Retina (tissue), 1 donor: ENCODE measurements around the gene ANKRD36C.
A peak's percentile ranks its signal among the peaks of the same experiment; 100 is the strongest.
"Not testable (repeated sequence)": the region's sequence is repeated elsewhere in the genome, so short reads cannot be mapped to it uniquely, and the experiment has no call there.

Source experiments
- DNase-seq: peaks from one replicate; pipeline ENCODE4 v3.0.0-alpha.2; 2016

Gene ANKRD36C

DNA sequence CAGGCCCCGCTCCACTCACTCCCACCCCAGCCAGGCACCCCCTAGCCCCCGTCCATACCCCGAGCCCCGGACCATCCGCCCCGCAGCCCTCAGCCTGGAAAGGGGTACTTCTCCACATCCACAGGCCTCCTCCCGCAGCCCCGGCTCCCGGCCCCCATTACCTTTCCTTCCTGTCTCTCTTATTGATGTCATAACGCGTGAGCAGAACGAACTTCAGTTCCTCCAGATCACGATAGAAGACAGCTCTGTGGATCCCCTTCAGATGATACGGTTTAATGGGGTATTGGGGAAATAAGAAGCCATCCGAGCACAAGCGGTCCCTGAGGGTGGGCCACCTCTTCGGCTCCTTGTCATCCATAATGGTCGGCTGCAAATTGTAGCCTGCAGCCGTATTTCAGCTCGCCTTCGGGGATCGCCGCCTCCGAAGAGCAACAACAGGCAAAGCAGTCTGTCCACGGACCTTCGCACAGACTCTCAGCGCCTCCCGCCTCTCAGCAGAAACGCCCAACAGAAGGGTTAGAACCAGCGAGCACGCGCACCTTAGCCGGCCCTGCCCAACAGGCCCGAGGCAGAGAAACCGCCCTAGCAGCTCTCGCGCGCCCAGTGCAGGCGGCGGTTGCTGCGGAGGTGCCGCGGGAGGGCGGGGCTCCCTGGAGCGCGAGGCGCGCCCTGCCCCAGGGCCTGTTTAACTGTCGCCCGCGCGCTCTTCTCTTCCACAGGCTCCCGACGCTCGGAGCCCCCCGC, at the start of gene ANKRD36C:
Gene ANKRD36C (minus strand): TSS at position 474 of the 744 bp plus-strand sequence. CDS start 116 bp downstream, at position 358.
- peak; percentile 80 for DNase-seq

- not testable (repeated sequence) for DNase-seq
These were observed 43.9 kb upstream of the ANKRD36C start for GRCh38 chr2:96035554-96035953.

DNA sequence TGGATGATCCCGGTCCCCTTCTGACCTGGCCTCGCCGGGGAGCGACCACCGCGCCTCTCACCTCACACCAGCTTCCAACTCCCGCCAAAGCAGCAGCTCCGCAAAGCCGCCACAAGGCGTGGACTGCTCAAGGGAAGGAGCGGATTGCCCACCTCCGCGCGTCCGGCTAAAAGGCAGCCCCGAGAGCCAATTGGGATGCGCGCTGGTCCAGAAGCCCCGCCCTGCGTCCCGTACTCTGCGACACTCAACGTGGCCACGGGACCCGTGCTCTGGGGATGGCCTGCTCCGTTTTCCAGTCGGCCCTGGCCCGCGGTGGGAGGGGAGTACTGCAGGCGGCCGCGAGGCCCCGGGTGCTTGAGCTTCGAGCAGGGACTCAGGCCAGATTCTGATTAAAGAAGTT, 43.2 kb upstream of the ANKRD36C start, which contains the start of gene GPAT2:
Gene GPAT2 (minus strand): TSS at position 125 of the 400 bp plus-strand sequence. CDS start 2,557 bp downstream, outside the sequence.
- not testable (repeated sequence) for DNase-seq

DNA sequence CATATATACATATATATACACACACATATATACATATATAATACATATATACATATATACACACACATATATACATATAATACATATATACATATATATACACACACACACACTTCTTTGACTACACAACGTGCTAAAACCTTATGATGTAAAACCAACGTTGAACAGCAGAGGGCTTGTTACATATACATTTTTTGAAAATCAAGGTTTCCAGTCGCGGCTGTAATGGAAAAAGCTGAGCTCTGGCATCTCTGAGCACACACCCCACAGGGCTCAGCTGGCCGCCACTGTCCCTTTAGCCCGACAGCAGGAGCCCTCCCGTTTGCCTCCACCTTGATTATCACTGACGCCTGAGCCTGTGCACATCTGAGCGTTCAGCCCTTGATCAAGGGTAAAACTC, 42.4 kb upstream of the ANKRD36C start:
- not testable (repeated sequence) for DNase-seq

- not testable (repeated sequence) for DNase-seq
These were observed 36.2 kb upstream of the ANKRD36C start for GRCh38 chr2:96027725-96028325.

DNA sequence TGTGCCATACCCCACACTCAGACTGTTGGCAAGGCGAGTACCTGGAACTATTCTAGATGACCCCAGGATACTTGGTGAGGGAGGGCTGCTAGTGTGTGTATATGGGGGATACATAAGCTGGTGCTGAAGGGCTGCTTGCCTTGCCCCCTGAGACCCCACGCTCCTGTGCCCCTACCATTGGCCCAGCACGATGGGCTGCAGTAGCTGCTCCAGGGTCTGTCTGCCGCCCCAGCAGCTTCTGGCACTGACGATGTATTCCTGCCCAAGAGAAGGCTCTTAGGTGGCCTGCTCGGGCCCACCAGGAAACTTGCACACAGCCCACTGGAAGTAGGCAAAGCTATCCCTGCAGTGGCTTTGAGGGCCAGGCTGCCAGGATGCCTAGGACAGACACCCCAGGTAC, 34.1 kb upstream of the ANKRD36C start:
- not testable (repeated sequence) for DNase-seq

DNA sequence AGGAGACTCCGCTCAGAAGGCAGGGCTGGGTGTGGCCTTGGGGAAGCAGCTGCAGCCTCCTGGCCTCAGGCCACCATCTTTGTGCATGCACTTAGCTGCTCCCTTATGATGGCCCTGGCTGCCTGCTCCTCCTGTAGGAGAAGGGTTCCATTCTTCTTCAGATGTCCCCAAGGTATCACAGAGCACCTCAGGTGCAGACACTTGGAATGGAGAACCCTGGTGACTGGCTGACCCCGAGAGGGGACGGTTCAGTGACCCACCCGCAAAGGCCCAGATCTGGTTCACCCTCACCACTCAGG, 33.5 kb upstream of the ANKRD36C start:
- DNase-seq: no peak

- DNase-seq: peak; percentile 16
These were observed 32.9 kb upstream of the ANKRD36C start for GRCh38 chr2:96024336-96025193.

DNA sequence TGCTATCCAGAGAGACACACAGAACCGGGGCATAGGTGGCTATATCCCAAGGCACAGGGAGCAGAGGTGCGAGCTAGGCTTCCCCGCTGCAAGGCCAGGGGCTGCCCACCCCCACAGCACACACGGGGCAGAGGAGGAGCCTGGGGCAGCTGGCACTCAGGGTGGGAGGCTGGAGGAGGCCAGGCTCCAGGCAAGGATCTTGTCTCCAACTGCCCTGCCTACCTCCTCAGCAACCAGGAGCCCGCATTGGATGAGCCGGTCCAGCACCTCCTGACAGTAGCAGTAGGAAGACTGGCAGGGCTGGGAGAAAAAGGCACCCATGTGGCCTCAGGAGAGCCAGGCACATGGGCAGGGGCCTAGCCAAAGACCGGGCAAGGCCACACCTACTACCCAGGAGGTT, 32.1 kb upstream of the ANKRD36C start:
- not testable (repeated sequence) for DNase-seq

- DNase-seq: peak; percentile 84
These were observed 31.2 kb upstream of the ANKRD36C start for GRCh38 chr2:96022701-96023447.

- not testable (repeated sequence) for DNase-seq
These were observed 30.5 kb upstream of the ANKRD36C start for GRCh38 chr2:96022126-96022525.

DNA sequence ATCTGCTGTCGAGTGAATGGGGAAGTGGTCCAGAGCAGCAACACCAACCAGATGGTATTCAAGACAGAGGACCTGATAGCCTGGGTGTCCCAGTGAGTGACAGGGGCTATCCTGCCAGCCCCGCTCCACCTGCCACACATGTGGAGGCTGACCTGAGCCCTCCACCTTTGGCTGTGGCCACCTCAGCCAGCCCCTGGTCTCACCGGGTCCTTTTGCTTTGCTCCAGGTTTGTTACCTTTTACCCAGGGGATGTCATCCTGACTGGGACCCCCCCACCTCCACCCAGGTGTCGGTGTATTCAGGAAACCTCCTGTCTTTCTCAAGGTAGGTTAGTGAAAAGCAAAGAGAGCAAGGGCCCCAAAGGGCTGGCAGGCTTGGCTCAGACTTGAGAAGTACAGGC, 29.5 kb upstream of the ANKRD36C start:
- DNase-seq: not testable (repeated sequence)

DNA sequence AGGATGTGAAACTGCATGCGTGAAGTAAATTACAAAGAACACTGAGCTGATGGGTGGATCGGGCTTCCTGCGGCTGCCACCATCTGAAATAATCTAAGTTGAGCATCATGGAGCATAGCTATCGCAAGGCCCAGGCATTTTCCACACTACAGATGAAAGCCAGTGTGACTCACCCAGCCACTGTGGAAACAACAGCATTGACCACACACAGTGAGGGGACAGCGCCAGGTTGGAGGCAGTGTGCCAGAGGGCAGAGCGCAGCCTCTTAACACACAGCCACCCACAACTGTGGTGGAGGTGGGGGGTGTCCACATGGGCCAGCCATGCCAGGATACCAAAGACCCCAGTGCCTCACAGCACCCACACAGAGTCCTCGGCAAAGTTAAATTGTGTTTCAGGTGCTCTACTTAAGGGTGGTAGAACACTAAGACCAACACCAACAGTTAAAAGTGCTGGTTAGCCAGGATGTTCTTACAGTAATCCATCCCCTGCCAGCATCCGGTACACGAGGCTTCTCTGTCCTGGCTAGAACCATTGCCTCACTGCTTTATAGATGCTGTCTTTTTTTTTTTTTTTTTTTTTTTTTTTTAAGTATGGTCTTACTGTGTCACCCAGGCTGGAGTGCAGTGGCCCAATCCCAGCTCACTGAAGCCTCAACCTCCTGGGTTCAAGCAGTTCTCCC, 28.4 kb upstream of the ANKRD36C start:
- DNase-seq: not testable (repeated sequence)

GRCh38 chr2:96016321-96016720, 24.7 kb upstream of the ANKRD36C start:
- not testable (repeated sequence) for DNase-seq

GRCh38 chr2:96012792-96013264, 21.2 kb upstream of the ANKRD36C start:
- DNase-seq: not testable (repeated sequence)

GRCh38 chr2:96012086-96012791, 20.6 kb upstream of the ANKRD36C start:
- DNase-seq: not testable (repeated sequence)

DNA sequence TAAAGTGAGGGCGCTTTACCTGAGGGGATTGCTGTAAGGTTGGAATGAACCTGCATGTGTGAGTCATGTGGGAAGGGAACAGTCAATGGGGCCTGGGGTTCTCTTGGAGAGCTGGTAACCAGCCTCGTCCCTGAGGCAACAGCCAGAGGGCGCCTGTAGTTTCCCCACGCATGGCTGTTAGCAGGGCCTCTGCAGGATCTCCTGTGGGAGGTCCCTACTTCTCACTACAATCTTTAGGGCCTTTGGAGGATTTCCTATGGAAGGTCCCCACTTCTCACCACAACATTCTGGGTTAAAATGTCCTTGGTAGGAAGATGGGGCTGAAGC, 19.5 kb upstream of the ANKRD36C start:
- peak; percentile 43 for DNase-seq

DNA sequence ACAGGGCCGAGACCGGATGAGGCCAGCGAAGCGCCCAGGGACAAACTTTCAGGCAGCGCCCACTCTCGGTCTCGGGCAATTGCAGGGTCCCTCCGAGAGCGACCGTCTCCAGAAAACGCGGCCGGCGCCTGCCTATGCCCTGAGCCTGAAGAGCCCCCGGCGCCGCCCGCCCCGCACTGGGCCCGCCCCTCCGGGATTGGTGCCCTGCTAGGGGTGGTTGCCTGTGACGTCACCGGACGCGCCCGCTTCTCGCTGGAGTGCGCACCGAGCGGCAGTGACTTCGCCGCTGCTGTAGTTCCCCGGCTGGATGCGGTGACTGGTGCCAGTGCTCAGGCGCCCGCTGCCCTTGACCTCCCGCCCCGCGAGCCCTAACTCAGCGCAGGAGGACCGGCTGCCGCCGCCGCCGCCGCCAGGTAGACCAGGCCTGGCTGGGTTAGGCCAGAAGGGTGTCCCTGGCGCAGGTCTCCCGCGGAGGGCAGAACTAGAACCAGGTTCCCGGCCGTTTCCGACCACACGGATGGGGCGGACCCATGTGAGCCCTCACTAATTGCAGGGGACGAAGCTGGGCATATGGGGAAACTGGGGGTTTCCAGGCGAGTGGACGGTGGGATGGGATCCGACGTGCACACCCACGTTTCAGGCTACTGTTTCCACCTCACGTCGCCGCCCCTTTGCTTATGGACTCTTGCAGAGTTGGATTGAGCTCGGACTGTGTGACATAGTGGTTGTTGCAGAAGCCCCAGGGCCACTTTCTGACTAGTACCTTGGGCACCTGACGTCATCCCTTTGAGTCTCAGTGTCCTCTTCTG, 18.9 kb upstream of the ANKRD36C start:
- peak; percentile 91 for DNase-seq

DNA sequence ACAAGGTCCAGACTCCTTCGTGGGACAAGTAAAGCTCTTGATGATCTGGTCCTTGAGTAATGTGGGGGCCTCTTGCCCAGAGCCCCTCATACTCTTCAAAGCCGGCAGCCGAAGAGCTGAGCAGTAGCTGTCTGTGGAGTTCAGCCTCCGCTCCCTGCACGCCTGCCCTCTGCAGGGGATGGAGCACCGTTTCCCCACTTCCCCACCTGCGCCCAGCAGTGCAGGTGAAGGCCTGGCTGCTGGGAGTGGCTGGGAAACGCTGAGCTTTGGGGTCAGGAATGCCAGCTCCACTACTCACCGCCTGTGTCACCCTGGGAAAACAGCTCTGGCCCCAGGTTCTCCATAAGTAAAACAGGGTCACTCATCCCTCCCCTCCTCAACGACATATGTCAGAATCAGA, 18.2 kb upstream of the ANKRD36C start:
- DNase-seq: peak; percentile 51

- DNase-seq: not testable (repeated sequence)
These were observed 16.4 kb upstream of the ANKRD36C start for GRCh38 chr2:96008051-96008450.
